Mesendoderm (in vitro differentiated cells): Measurements from ENCODE around the gene PROZ.

ENCODE experiments used
- DNase-seq: peaks from one replicate; pipeline ENCODE4 v3.0.0; 2013
- H2AK5ac ChIP-seq: 2 replicates; pipeline ENCODE4 v1.6.1; 2013; ENCODE audit warnings: low read length, inconsistent platforms
- H2BK120ac ChIP-seq: 2 replicates; pipeline ENCODE4 v1.6.1; 2013; ENCODE audit warnings: low read depth, mild to moderate bottlenecking, low read length, moderate library complexity, mixed read lengths
- H2BK15ac ChIP-seq: replicated peaks from 2 replicates; pipeline ENCODE4 v1.6.1; 2013; ENCODE audit warnings: low read depth, mild to moderate bottlenecking, moderate library complexity
- H2BK5ac ChIP-seq: 2 replicates; pipeline ENCODE4 v1.6.1; 2013; ENCODE audit warnings: low read length, inconsistent platforms
- H3K18ac ChIP-seq: 2 replicates; pipeline ENCODE4 v1.6.1; 2013; ENCODE audit warnings: mild to moderate bottlenecking, low read length, mixed read lengths
- H3K23ac ChIP-seq: one replicate; pipeline ENCODE4 v1.6.1; 2013; ENCODE audit warnings: low read length
- H3K27ac ChIP-seq: 2 replicates; pipeline ENCODE4 v1.5.1; 2013; ENCODE audit warnings: low read depth, mild to moderate bottlenecking, inconsistent platforms, low read length, moderate library complexity
- H3K27me3 ChIP-seq: 2 replicates; pipeline ENCODE4 v1.6.1; 2013; ENCODE audit warnings: low read length, control low read depth, mild to moderate bottlenecking, inconsistent platforms; ENCODE audit not compliant: insufficient read depth, poor library complexity
- H3K36me3 ChIP-seq: 2 replicates; pipeline ENCODE4 v1.6.1; 2013; ENCODE audit warnings: low read length, inconsistent platforms; ENCODE audit not compliant: control insufficient read depth, insufficient read depth
- H3K4ac ChIP-seq: one replicate; pipeline ENCODE4 v1.6.1; 2013; ENCODE audit warnings: low read depth, mild to moderate bottlenecking, low read length, moderate library complexity
- H3K4me1 ChIP-seq: 2 replicates; pipeline ENCODE4 v1.6.1; 2013; ENCODE audit warnings: low read depth, low read length, inconsistent platforms; ENCODE audit not compliant: control insufficient read depth
- H3K4me2 ChIP-seq: 2 replicates; pipeline ENCODE4 v1.6.1; 2013; ENCODE audit warnings: low read length
- H3K4me3 ChIP-seq: 2 replicates; pipeline ENCODE4 v1.5.1; 2013; ENCODE audit warnings: mild to moderate bottlenecking, low read length
- H3K56ac ChIP-seq: one replicate; pipeline ENCODE4 v1.6.1; 2013; ENCODE audit warnings: low read length
- H3K79me1 ChIP-seq: 2 replicates; pipeline ENCODE4 v1.6.1; 2013; ENCODE audit warnings: low read length, inconsistent platforms
- H3K79me2 ChIP-seq: 2 replicates; pipeline ENCODE4 v1.6.1; 2013; ENCODE audit warnings: mild to moderate bottlenecking, low read length; ENCODE audit not compliant: control insufficient read depth, insufficient read depth
- H3K9ac ChIP-seq: 2 replicates; pipeline ENCODE4 v1.6.1; 2013; ENCODE audit warnings: low read length, inconsistent platforms
- H4K5ac ChIP-seq: one replicate; pipeline ENCODE4 v1.6.1; 2013; ENCODE audit warnings: low read length
- H4K8ac ChIP-seq: one replicate; pipeline ENCODE4 v1.6.1; 2013; ENCODE audit warnings: low read depth, mild to moderate bottlenecking, control low read depth, low read length, moderate library complexity
- WGBS: extraction: QIAGEN DNeasy Blood & Tissue Kit; methylation state at CpG from one replicate; pipeline ENCODE4 v1.1.7; 2013; ENCODE audit warnings: low lambda C conversion rate, missing lambda C conversion rate; ENCODE audit not compliant: insufficient coverage; ENCODE audit errors: extremely low coverage; 5-methylcytosine and 5-hydroxymethylcytosine counted together

PROZ gene

GRCh38 chr13:113192902-113193301 lies 34.5 kb downstream of the PROZ start:
- no peak overlapping the region for H4K8ac ChIP-seq
- H3K27ac ChIP-seq: no peak overlapping the region
- no peak overlapping the region for H2AK5ac ChIP-seq
- H2BK5ac ChIP-seq: no peak overlapping the region
- peaks cover 3% of the 10 kb centered on the region for H3K79me1 ChIP-seq
- no peak overlapping the region for H2BK15ac ChIP-seq
- no peak overlapping the region for H3K4me2 ChIP-seq
- H3K4ac ChIP-seq: no peak overlapping the region
- no peak overlapping the region for H3K56ac ChIP-seq
- peaks cover 7% of the 10 kb centered on the region for H3K36me3 ChIP-seq
- no peaks in the 10 kb centered on the region for H3K79me2 ChIP-seq
- no peaks in the 10 kb centered on the region for H3K4me1 ChIP-seq
- H3K18ac ChIP-seq: no peak overlapping the region
- WGBS: no CpG with 5 or more reads among the region's 2 CpGs
- no peak overlapping the region for H3K23ac ChIP-seq
- no peak overlapping the region for H3K4me3 ChIP-seq
- H2BK120ac ChIP-seq: no peak overlapping the region
- DNase-seq: no peak
- no peak overlapping the region for H3K9ac ChIP-seq
- no peaks in the 10 kb centered on the region for H3K27me3 ChIP-seq
- H4K5ac ChIP-seq: no peak overlapping the region

GRCh38 chr13:113195360-113195759 lies 36.9 kb downstream of the PROZ start:
- no peak overlapping the region for H3K9ac ChIP-seq
- no peak overlapping the region for H3K18ac ChIP-seq
- H2AK5ac ChIP-seq: no peak overlapping the region
- H2BK120ac ChIP-seq: no peak overlapping the region
- peaks cover 9% of the 10 kb centered on the region for H3K36me3 ChIP-seq
- no peak overlapping the region for H2BK5ac ChIP-seq
- no peak overlapping the region for H3K4me3 ChIP-seq
- peaks cover 10% of the 10 kb centered on the region for H3K79me2 ChIP-seq
- peaks cover 5% of the 10 kb centered on the region for H3K79me1 ChIP-seq
- no peak overlapping the region for H3K23ac ChIP-seq
- no peak overlapping the region for H3K4me2 ChIP-seq
- no peak overlapping the region for H3K27ac ChIP-seq
- H4K5ac ChIP-seq: no peak overlapping the region
- no peak overlapping the region for H4K8ac ChIP-seq
- no peak overlapping the region for H3K56ac ChIP-seq
- no CpG with 5 or more reads among the region's 6 CpGs for WGBS
- no peak overlapping the region for H2BK15ac ChIP-seq
- H3K4ac ChIP-seq: no peak overlapping the region
- no peaks in the 10 kb centered on the region for H3K27me3 ChIP-seq
- DNase-seq: no peak
- no peaks in the 10 kb centered on the region for H3K4me1 ChIP-seq

- no peak overlapping the region for H3K18ac ChIP-seq
- H3K23ac ChIP-seq: no peak overlapping the region
- H3K4me1 ChIP-seq: no peaks in the 10 kb centered on the region
- no peak overlapping the region for H3K4me3 ChIP-seq
- peaks cover 19% of the 10 kb centered on the region for H3K79me2 ChIP-seq
- no peak for DNase-seq
- no peak overlapping the region for H3K9ac ChIP-seq
- no CpG with 5 or more reads among the region's 9 CpGs for WGBS
- H2BK120ac ChIP-seq: no peak overlapping the region
- peaks cover 9% of the 10 kb centered on the region for H3K36me3 ChIP-seq
- no peak overlapping the region for H2BK5ac ChIP-seq
- no peaks in the 10 kb centered on the region for H3K27me3 ChIP-seq
- H3K79me1 ChIP-seq: peaks cover 7% of the 10 kb centered on the region
- no peak overlapping the region for H2AK5ac ChIP-seq
- no peak overlapping the region for H3K27ac ChIP-seq
- no peak overlapping the region for H4K5ac ChIP-seq
- no peak overlapping the region for H3K4me2 ChIP-seq
- no peak overlapping the region for H3K4ac ChIP-seq
- no peak overlapping the region for H2BK15ac ChIP-seq
- H3K56ac ChIP-seq: no peak overlapping the region
- H4K8ac ChIP-seq: no peak overlapping the region
Observed at GRCh38 chr13:113196970-113197737, 38.7 kb downstream of the PROZ start.

GRCh38 chr13:113201815-113202214 lies 43.4 kb downstream of the PROZ start:
- Histone ChIP-seq H3K79me1 (peaks cover 12% of the 10 kb centered on the region), H3K27me3 (no peaks in the 10 kb centered on the region), H4K5ac (no peak overlapping the region), H4K8ac (no peak overlapping the region), H3K4ac (no peak overlapping the region), H3K4me3 (no peak overlapping the region), H3K56ac (no peak overlapping the region), H3K18ac (no peak overlapping the region), H3K36me3 (peaks cover 8% of the 10 kb centered on the region), H2BK120ac (no peak overlapping the region), H2BK5ac (no peak overlapping the region), H3K79me2 (peaks cover 62% of the 10 kb centered on the region), H3K9ac (no peak overlapping the region), H3K4me2 (no peak overlapping the region), H2BK15ac (no peak overlapping the region), H3K4me1 (no peaks in the 10 kb centered on the region), H3K27ac (no peak overlapping the region), H3K23ac (no peak overlapping the region), H2AK5ac (no peak overlapping the region)
- DNase-seq: no peak
- WGBS: no CpG with 5 or more reads among the region's 2 CpGs

- no peak overlapping the region for H2BK5ac ChIP-seq
- no peaks in the 10 kb centered on the region for H3K4me1 ChIP-seq
- WGBS: no CpG with 5 or more reads among the region's 4 CpGs
Observed at GRCh38 chr13:113202912-113203311, 44.5 kb downstream of the PROZ start.

More at GRCh38 chr13:113202912-113203311, 44.5 kb downstream of the PROZ start:
- Histone ChIP-seq H3K4me3 (no peak overlapping the region), H3K4ac (no peak overlapping the region), H4K8ac (no peak overlapping the region), H3K27ac (no peak overlapping the region), H3K79me2 (peaks cover 71% of the 10 kb centered on the region), H3K36me3 (peaks cover 1% of the 10 kb centered on the region), H2AK5ac (no peak overlapping the region), H2BK120ac (no peak overlapping the region), H4K5ac (no peak overlapping the region), H3K27me3 (no peaks in the 10 kb centered on the region), H3K79me1 (peaks cover 12% of the 10 kb centered on the region), H3K56ac (no peak overlapping the region), H3K18ac (no peak overlapping the region), H3K4me2 (no peak overlapping the region), H3K23ac (no peak overlapping the region), H3K9ac (no peak overlapping the region), H2BK15ac (no peak overlapping the region)
- DNase-seq: no peak
